GM18502 (cell line): ENCODE measurements around the gene MTHFD1.

Source experiments
- ATAC-seq: cut with Tn5 transposase; IDR thresholded peaks from one replicate; pipeline ENCODE4 v1.9.1; 2021; ENCODE audit warnings: mild to moderate bottlenecking; ENCODE audit not compliant: unreplicated experiment, poor library complexity

Gene MTHFD1

DNA sequence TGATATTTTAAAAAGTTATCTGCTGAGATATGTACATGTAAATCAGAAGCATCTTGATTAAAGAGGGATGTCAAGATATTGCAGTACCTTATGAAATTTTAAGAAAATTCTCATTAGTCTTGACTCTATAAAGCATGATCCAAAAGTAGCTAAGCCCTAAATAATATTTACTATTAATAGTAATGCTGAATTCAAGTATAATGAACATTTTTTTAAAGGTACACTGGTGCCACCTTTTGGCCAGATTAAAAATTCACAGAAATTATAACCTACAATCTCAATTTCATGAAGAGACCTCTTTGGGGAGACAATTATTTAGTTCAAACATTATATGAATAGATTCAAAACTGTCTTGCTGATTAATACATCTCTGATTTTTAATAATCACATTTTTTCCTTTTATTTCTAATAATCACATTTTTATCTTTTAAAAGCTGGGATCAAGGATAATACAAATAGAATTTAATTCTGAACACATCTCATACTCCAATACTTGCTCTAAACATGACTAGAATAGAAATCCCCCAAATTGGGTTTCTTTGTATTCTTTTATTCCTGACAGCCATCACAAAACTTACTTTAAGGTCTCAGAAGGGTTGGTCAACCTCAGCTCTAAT is 90.6 kb downstream of the MTHFD1 start:
- ATAC-seq, result no peak

GRCh38 chr14:64488590-64489099 is 100.5 kb downstream of the MTHFD1 start:
- ATAC-seq, result no peak

DNA sequence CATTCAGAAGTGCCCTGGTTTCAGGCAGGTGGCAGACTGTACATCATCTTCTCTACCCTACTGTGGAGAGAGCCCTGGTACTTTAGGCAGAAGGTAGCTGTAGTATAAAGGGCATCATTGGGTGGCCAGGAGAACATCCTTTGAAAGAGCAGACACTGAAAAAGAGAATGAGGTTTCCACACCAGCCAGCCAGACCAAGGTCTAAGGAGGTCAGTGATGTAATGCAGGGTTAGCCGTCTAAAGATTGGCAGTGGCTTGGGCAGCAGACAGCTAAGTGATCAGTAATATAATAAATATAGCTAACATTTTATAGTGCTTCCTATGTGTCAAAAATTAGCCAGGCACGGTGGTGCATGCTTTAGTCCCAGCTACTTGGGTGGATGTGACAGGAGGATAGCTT is 103.5 kb downstream of the MTHFD1 start:
- ATAC-seq, result no peak

DNA sequence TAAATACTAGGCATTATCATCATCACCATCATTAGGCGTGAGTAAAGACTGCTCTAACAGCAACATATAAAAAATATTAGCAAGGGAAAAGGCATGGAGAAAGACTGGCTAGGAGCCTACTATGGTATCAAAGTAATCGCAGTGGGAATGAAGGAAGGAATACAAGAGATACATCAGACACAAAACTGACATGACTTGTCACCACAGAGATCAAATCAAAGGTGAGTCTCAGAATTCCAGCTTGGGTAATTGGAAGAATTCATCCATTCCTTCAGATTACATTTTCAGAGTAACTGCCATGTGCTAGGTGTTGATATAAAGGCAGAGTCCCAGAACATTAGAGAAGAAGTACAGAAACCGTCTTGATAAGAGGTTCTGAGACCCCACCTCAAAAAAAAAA is 105.3 kb downstream of the MTHFD1 start:
- no peak for ATAC-seq

DNA sequence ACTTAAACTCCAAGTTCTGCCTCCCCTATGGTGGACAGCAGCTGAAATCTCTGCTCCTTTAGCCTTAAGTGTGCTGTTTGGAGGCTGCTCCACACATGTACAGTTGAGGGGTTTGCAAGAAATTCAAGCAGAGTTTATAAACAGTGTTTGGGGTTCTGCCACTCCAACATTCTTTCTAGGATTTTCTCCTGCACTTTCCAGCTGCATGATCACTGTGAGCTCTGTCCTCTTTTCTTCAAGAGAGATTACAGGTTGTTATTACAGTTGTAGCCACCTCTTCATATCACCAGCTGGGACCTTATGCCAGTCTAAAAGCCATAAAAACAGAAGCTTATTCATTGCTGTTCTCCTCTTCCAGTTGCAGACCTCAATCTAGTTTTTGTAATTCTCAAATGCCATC is 107.1 kb downstream of the MTHFD1 start:
- no peak for ATAC-seq

DNA sequence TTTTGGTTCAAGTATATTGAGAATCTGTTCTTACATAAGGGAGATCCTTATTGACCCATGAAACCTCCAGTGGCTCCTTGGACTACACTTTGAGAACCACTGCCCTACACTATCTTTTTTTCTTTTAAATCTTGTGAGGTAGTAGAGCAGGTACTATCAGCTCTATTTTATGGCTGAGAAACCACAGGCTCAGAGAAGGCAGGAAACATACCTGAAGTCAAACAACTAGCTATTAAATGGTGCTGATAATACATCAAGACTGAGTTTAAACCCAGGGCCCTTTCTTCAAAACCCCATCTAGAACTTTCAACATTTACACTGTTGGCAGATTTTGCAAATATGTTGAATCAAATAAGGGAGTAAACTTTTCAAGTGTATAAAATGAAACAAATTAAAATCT is 108.6 kb downstream of the MTHFD1 start:
- ATAC-seq, result no peak

DNA sequence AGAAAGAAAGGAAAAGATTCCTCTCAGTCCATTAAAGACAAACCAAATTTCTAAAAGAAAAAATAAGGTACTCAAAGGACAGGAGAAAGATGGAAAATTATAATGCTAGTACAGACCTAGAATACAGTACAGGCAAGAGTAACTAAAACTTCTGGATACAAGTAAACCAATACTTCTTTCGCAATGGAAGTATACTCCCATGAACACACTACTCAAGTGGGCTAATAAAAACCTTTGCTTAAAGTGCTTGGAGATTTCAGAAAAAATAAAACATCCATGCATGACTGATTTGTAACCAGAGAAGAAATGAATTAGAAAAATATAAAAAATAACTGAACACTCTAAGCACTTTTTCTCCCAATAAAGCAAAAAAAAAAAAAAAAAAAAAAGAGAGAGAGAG is 111.9 kb downstream of the MTHFD1 start:
- ATAC-seq, result no peak

GRCh38 chr14:64501411-64502171 is 113.4 kb downstream of the MTHFD1 start:
- ATAC-seq, result no peak

DNA sequence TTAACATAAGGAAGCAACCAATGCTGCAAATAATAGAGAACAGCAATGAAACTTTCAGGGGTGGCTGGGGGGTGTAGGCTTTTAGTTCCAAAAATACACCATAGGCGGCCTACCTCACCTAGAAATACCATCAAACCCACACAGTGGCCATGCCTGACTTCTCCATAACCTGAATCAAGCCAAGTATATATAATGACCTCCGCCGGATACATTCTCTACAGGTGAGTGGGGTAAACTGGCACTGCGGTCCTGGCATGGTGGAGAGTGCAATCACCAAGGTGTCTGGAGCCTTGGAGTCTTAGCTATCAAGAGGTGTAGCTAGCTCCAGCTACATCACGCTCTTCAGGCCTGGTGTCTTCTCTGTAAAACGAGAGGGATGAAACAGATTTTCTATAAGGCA is 114.3 kb downstream of the MTHFD1 start:
- no peak for ATAC-seq

DNA sequence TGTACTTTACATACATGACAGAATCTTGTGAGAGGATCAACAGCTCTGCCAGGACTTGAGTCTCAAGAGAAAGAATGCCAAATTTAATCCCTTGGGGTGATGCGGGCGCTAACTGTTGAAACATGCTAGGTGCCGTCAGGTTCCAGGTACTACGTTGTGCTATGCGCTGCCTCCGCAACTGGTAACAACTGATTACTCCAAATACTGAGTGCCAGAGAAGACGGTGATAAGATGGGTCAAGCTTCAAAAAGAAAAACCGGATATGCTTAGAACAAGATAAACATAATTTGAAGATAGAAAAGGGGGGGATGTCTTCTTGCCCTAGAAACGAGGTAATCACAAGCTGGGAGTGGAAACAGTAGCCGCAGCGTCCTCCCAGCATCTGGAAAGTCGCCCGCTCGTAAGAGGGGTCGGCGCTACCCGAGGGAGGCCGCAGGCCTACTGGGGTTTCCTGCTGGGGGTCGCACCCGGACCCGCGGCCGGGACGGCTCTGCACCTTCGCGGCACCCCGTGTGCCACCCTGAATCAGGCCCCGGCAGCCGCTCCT is 114.8 kb downstream of the MTHFD1 start:
- ATAC-seq, result no peak

- ATAC-seq, result peak; percentile 64
These were observed 115.5 kb downstream of the MTHFD1 start, which contains the start of gene ZBTB25 for GRCh38 chr14:64503434-64504309. ZBTB25 (minus strand) TSS chr14:64503838; CDS start chr14:64490533, 13,305 bp downstream.

GRCh38 chr14:64504310-64504896 is 116.2 kb downstream of the MTHFD1 start, which contains the start of gene ZBTB1:
ZBTB1 (plus strand) TSS chr14:64504770; CDS start chr14:64521505, 16,735 bp downstream.
- peak; percentile 17 for ATAC-seq

DNA sequence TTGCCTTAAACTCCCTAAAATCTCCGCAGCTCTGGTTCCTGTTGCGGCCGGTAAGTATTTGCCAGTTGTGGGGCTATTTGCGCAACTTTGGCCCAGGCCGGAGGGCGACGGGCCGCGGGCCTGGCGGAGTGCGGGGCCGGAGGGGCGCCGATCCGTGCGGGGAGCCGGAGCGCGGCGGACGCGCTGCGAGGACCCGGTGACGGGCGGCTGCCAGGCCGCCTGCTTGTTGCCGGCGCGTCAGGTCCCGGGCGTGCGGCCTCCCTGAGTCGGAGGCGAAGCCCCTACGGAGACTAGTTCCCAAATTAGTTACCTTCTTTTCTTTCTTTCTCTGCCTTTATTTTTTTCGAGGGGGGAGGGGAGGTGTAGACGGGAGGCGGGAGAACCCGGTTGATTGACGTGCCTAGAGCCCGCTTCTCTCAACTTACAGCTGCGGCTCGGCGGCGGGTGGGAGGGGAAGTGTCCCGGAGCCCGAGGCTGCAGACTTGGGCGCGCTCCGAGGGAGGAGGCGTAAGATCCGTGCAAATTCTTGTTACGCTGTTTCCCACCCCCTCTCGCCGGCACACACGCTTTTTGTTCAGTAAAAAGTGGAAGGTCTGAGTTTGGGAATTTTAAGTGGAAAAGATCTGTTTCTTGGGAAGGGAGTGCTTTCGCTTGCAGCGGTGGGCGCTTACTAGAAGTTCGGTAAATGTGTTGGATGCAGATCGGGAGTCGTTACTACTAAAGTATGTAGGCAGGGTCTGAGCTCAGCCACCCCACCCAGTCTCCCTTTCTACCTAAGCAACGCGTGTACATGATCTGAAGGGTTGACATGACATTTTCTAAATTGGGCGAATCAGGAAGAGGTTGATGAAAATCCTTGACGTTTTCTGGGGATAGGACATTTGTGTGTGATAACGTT is 117.0 kb downstream of the MTHFD1 start:
- ATAC-seq, result peak; percentile 31

DNA sequence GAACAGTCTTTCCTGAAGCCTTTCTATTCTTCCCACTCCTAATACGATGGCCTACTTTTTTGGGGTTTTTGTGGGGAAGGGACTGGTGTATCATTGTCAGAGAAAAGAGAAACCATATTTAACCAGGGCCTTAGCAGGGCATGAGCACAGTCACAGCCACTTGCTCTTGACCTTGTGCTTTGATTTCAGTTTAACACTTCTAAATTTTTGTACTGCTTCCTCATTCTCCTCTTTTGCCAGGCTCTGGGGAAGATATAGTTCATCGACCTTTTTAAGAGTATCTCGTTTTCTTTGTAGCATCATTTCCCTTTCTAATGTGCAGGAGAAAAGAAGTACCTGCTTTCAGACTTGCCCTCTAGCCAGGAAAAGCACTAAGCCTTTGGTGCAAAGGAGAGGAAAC is 118.6 kb downstream of the MTHFD1 start:
- ATAC-seq, result no peak

- no peak for ATAC-seq
These were observed 119.4 kb downstream of the MTHFD1 start for GRCh38 chr14:64507376-64508156.

- ATAC-seq, result no peak
These were observed 120.1 kb downstream of the MTHFD1 start for GRCh38 chr14:64508215-64508776.

DNA sequence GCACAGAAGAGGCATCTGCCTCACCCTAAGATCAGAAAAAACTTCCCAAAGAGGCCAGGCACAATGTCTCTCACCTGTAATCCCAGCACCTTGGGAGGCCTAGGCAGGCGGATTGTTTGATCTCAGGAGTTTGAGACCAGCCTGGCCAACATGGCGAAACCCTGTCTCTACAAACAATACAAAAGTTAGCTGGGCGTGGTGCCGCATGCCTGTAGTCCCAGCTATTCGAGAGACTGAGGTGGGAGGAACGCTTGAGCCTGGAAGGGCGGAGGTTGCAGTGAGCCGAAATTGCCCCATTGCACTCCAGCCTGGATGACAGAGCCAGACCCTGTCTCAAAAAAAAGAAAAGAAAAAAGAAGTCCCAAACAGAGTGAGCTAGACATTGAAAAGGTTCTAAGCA is 120.9 kb downstream of the MTHFD1 start:
- no peak for ATAC-seq
